Gastroesophageal sphincter (tissue), 4 donors: ENCODE measurements around the gene KLF13. TPM values are rescaled to one million over a fixed set of nuclear protein-coding genes. Genes with fewer than 3 reads are reported as not detected.

Experiments
- ATAC-seq: fragments of 150-250 bp; one replicate; pipeline ENCODE4 v1.9.1; 2016; ENCODE audit warnings: mild to moderate bottlenecking, moderate library complexity
- H3K27ac ChIP-seq, 4 donors: fragments of 200-600 bp; sonication (generic) in 3 of 4; 1 replicate in 3 of 4; 2 replicates in 1 of 4; pipeline ENCODE4 v1.5.1; 2016 to 2019
- H3K27me3 ChIP-seq: fragments of 200-600 bp; sonication (generic); one replicate; pipeline ENCODE4 v1.5.1; 2019
- H3K36me3 ChIP-seq, 2 donors: fragments of 200-600 bp; sonication (generic); one replicate each; pipeline ENCODE4 v1.5.1; 2019; ENCODE audit warnings: control low read depth in 1 of 2
- H3K4me1 ChIP-seq, 3 donors: fragments of 200-600 bp; sonication (generic); 1 replicate in 2 of 3; 2 replicates in 1 of 3; pipeline ENCODE4 v1.5.1; 2016 to 2019; ENCODE audit warnings: control low read depth in 2 of 3
- H3K4me3 ChIP-seq, 2 donors: fragments of 200-600 bp; sonication (generic); one replicate each; pipeline ENCODE4 v1.5.1; 2019; ENCODE audit warnings: mild to moderate bottlenecking in 1 of 2, moderate library complexity in 1 of 2
- H3K9me3 ChIP-seq, 3 donors: fragments of 200-600 bp; sonication (generic); one replicate each; pipeline ENCODE4 v1.5.1; 2017 to 2019; ENCODE audit warnings: control low read depth in 2 of 3
- CTCF ChIP-seq, 4 experiments: fragments of 200-600 bp in 2 of 4; fragments of 450-650 bp in 2 of 4; sonication (generic) in 1 of 4; IDR thresholded peaks; one replicate each; pipeline ENCODE4 v1.5.1; 2017 to 2019; ENCODE audit warnings: antibody characterized with exemption in 4 of 4, mild to moderate bottlenecking in 2 of 4, moderate library complexity in 2 of 4
- EP300 ChIP-seq: sonication (generic); formaldehyde crosslinking; IDR thresholded peaks from one replicate; pipeline ENCODE4 v1.6.1; 2017; ENCODE audit warnings: antibody characterized with exemption, mild to moderate bottlenecking
- POLR2A ChIP-seq, 2 donors: fragments of 450-650 bp; IDR thresholded peaks; one replicate each; pipeline ENCODE4 v1.6.1; 2017; ENCODE audit warnings: antibody characterized with exemption in 2 of 2, mild to moderate bottlenecking in 2 of 2, moderate library complexity in 1 of 2
- POLR2AphosphoS5 ChIP-seq: sonication (generic); formaldehyde crosslinking; IDR thresholded peaks from one replicate; pipeline ENCODE4 v1.6.1; 2017; ENCODE audit warnings: antibody characterized with exemption
- WGBS, 2 donors: methylation state at CpG; one replicate each; pipeline ENCODE4 v1.1.5; 2018; ENCODE audit warnings: low coverage in 1 of 2; 5-methylcytosine and 5-hydroxymethylcytosine counted together
- total RNA-seq, 4 donors: library from RNA; depleted of rRNA; stranded (reverse); fragments of >200 nt; gene quantifications; one replicate each; pipeline ENCODE4 v1.1.0, GENCODE V29; 2016

The KLF13 gene
- total RNA-seq, 4 donors from 2014 or later, result 49.7 to 106 (median 76.1) TPM

- no peak overlapping the region for H3K4me3 ChIP-seq
- H3K36me3 ChIP-seq, result no peaks in the 10 kb centered on the region
- H3K9me3 ChIP-seq, result no peaks in the 10 kb centered on the region
- peak overlapping the region in 2 of 4 donors; percentile 79 to 86 for H3K27ac ChIP-seq
- no peaks in the 10 kb centered on the region for H3K27me3 ChIP-seq
- TF ChIP-seq POLR2AphosphoS5 (no peak), EP300 (no peak), CTCF (IDR thresholded peaks at IDR 0.05) (no peak), POLR2A (IDR thresholded peaks at IDR 0.05) (no peak)
- ATAC-seq, result no peak
- 82 to 87% methylated on average over 3 to 6 of the region's 7 CpGs for WGBS, 2 donors
- H3K4me1 ChIP-seq, result peaks cover 28 to 100% (median 76%) of the 10 kb centered on the region in 3 donors
Observed at GRCh38 chr15:31340592-31340991, 14.0 kb downstream of the KLF13 start.

- Histone ChIP-seq H3K36me3 (no peaks in the 10 kb centered on the region), H3K27me3 (no peaks in the 10 kb centered on the region), H3K4me3 (no peak overlapping the region), H3K4me1 (peaks cover 24 to 100% (median 76%) of the 10 kb centered on the region in 3 donors), H3K27ac (peak overlapping the region in 2 of 4 donors; percentile 79 to 86), H3K9me3 (no peaks in the 10 kb centered on the region)
- 76% methylated on average over 4 of the region's 4 CpGs; no CpG with 5 or more reads in 1 of the 2 donors for WGBS, 2 donors
- no peak for TF ChIP-seq POLR2AphosphoS5
- no peak for TF ChIP-seq POLR2A (IDR thresholded peaks at IDR 0.05)
- TF ChIP-seq CTCF (IDR thresholded peaks at IDR 0.05), result no peak
- TF ChIP-seq EP300, result no peak
- no peak for ATAC-seq
Observed at GRCh38 chr15:31341071-31341470, 14.4 kb downstream of the KLF13 start.

GRCh38 chr15:31341496-31342195, 15.0 kb downstream of the KLF13 start:
- no peak for ATAC-seq
- Histone ChIP-seq H3K9me3 (no peaks in the 10 kb centered on the region), H3K36me3 (no peaks in the 10 kb centered on the region), H3K27me3 (no peaks in the 10 kb centered on the region), H3K27ac (peak overlapping the region in 3 of 4 donors; percentile 15 to 86 (median 73)), H3K4me3 (no peak overlapping the region), H3K4me1 (peaks cover 23 to 100% (median 77%) of the 10 kb centered on the region in 3 donors)
- TF ChIP-seq POLR2AphosphoS5 (no peak), POLR2A (IDR thresholded peaks at IDR 0.05) (no peak)
- no CpG with 5 or more reads among the region's 4 CpGs for WGBS, 2 donors

- no peak for TF ChIP-seq EP300
- no peak for TF ChIP-seq POLR2AphosphoS5
- TF ChIP-seq POLR2A (IDR thresholded peaks at IDR 0.05), result no peak
- no peak for TF ChIP-seq CTCF (IDR thresholded peaks at IDR 0.05)
- Histone ChIP-seq H3K36me3 (no peaks in the 10 kb centered on the region), H3K9me3 (no peaks in the 10 kb centered on the region), H3K4me3 (no peak overlapping the region), H3K4me1 (peaks cover 23 to 100% (median 71%) of the 10 kb centered on the region in 3 donors), H3K27ac (peak overlapping the region in 3 of 4 donors; percentile 15 to 86 (median 73)), H3K27me3 (no peaks in the 10 kb centered on the region)
- no peak for ATAC-seq
- WGBS, 2 donors, result 83 to 87% methylated on average over 9 to 10 of the region's 11 CpGs
Observed at GRCh38 chr15:31342381-31342780, 15.7 kb downstream of the KLF13 start.

- H3K36me3 ChIP-seq, result peaks cover 0 to 6% of the 10 kb centered on the region in 2 donors
- H3K4me1 ChIP-seq, result peaks cover 19 to 100% (median 71%) of the 10 kb centered on the region in 3 donors
- no peaks in the 10 kb centered on the region for H3K9me3 ChIP-seq
- no peak for ATAC-seq
- peak overlapping the region in 3 of 4 donors; percentile 18 to 86 (median 73) for H3K27ac ChIP-seq
- 83 to 88% methylated on average over 4 to 7 of the region's 22 CpGs for WGBS, 2 donors
- TF ChIP-seq POLR2A (IDR thresholded peaks at IDR 0.05) (no peak), POLR2AphosphoS5 (no peak), CTCF (IDR thresholded peaks at IDR 0.05) (no peak), EP300 (no peak)
- H3K27me3 ChIP-seq, result no peaks in the 10 kb centered on the region
- H3K4me3 ChIP-seq, result no peak overlapping the region
Observed at GRCh38 chr15:31342781-31343626, 16.4 kb downstream of the KLF13 start.
